ENCODE measurements around the gene SPAG17. TPM values are rescaled to one million over a fixed set of nuclear protein-coding genes. Genes with fewer than 3 reads are reported as not detected.

The SPAG17 gene
- total and polyA plus RNA-seq, 2 donors (not counting 1 experiment from before 2014, with no cell fraction given): not detected

DNA sequence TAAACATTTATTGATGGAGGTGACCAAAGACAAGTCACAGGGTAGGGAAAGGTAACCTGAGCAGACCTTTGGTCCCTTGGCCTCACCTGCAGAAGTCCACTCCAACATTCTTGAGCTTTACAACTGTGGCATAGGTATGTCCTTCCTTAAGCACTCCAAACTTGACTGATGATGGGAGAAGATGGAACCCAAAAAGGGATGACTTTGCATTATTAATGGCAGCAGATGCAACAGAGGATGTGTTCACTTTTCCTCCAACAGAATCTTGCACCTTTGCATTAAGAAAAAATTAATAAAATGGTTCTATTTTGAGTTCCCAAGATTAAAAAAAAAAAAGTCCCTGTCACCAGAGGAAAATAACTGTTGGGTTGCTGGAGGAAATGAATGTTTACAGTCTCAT is 213.3 kb downstream of the SPAG17 start:
- H3K27ac Mint-ChIP-seq: no peak overlapping the region
- H3K9me3 Mint-ChIP-seq (ENCODE audit: insufficient read depth): no peaks in the 10 kb centered on the region
- Histone ChIP-seq H3K9ac (ENCODE audit: low read length) (no peak overlapping the region), H3K4me1 (ENCODE audit: control insufficient read depth in 2 of 2, insufficient read depth in 2 of 2, low read length in 2 of 2) (peaks cover 5 to 9% of the 10 kb centered on the region in 2 donors), H3K27ac (ENCODE audit: low read length in 2 of 2) (no peak overlapping the region), H3K27me3 (replicated peaks in 1 of 4; ENCODE audit: control extremely low read depth in 1 of 4, control insufficient read depth in 3 of 4, insufficient read depth in 4 of 4, low read length in 3 of 4) (no peaks in the 10 kb centered on the region), H3K4me2 (replicated peaks; ENCODE audit: low read depth, low read length, poor library complexity, severe bottlenecking) (no peak overlapping the region), H3K36me3 (replicated peaks in 1 of 2; ENCODE audit: control extremely low read depth in 1 of 2, control insufficient read depth in 1 of 2, extremely low read depth in 1 of 2, insufficient read depth in 2 of 2, low read length in 1 of 2) (no peaks in the 10 kb centered on the region), H3K4me3 (ENCODE audit: control extremely low read depth in 1 of 5, extremely low read depth in 1 of 5, insufficient read depth in 1 of 5, low read depth in 2 of 5, low read length in 4 of 5) (no peak overlapping the region), H3K79me2 (ENCODE audit: control insufficient read depth, insufficient read depth, low read length) (no peaks in the 10 kb centered on the region), H2AFZ (ENCODE audit: insufficient read depth, low read depth, low read length, poor library complexity, severe bottlenecking) (no peak overlapping the region), H3K9me3 (ENCODE audit: control extremely low read depth in 1 of 3, control insufficient read depth in 2 of 3, insufficient read depth in 1 of 3, low read length in 2 of 3) (no peaks in the 10 kb centered on the region), H4K20me1 (ENCODE audit: control insufficient read depth, insufficient read depth, low read length, poor library complexity, severe bottlenecking) (no peaks in the 10 kb centered on the region)
- peaks cover 12% of the 10 kb centered on the region for H3K4me1 Mint-ChIP-seq
- H3K4me3 Mint-ChIP-seq: no peak overlapping the region
- intact Hi-C loops (cut with micrococcal nuclease): no loop called here
- CTCF ChIA-PET: no interaction called here
- POLR2A ChIA-PET: no interaction called here
- ATAC-seq (ENCODE audit: low read depth) (no peak), DNase-seq (no peak)
- no peak for TF ChIP-seq CTCF (IDR thresholded peaks at IDR 0.05)
- no peak for TF ChIP-seq EZH2 (IDR thresholded peaks at IDR 0.05; ENCODE audit: borderline replicate concordance, insufficient read depth, low read depth, low read length, poor library complexity, severe bottlenecking)
- H3K27me3 Mint-ChIP-seq: peaks cover 12% of the 10 kb centered on the region

GRCh38 chr1:117970252-117970651 is 214.8 kb downstream of the SPAG17 start:
- WGBS (ENCODE audit: insufficient coverage): 93% methylated on average over 9 of the region's 9 CpGs
- TF ChIP-seq CTCF (IDR thresholded peaks at IDR 0.05): no peak
- TF ChIP-seq EZH2 (IDR thresholded peaks at IDR 0.05; ENCODE audit: borderline replicate concordance, insufficient read depth, low read depth, low read length, poor library complexity, severe bottlenecking): no peak

More at GRCh38 chr1:117970252-117970651, 214.8 kb downstream of the SPAG17 start:
- no peak overlapping the region for H3K9ac ChIP-seq (ENCODE audit: low read length)
- no peaks in the 10 kb centered on the region for H3K27me3 ChIP-seq (replicated peaks in 1 of 4; ENCODE audit: control extremely low read depth in 1 of 4, control insufficient read depth in 3 of 4, insufficient read depth in 4 of 4, low read length in 3 of 4)
- ATAC-seq (ENCODE audit: low read depth) (no peak), DNase-seq (no peak)
- peaks cover 12% of the 10 kb centered on the region for H3K4me1 Mint-ChIP-seq
- H3K4me1 ChIP-seq (ENCODE audit: control insufficient read depth in 2 of 2, insufficient read depth in 2 of 2, low read length in 2 of 2): peaks cover 5 to 9% of the 10 kb centered on the region in 2 donors
- H3K79me2 ChIP-seq (ENCODE audit: control insufficient read depth, insufficient read depth, low read length): no peaks in the 10 kb centered on the region
- no peaks in the 10 kb centered on the region for H4K20me1 ChIP-seq (ENCODE audit: control insufficient read depth, insufficient read depth, low read length, poor library complexity, severe bottlenecking)
- no peak overlapping the region for H3K27ac Mint-ChIP-seq
- H3K9me3 Mint-ChIP-seq (ENCODE audit: insufficient read depth): no peaks in the 10 kb centered on the region
- H3K27ac ChIP-seq (ENCODE audit: low read length in 2 of 2): no peak overlapping the region
- H3K4me3 Mint-ChIP-seq: no peak overlapping the region
- peaks cover 8% of the 10 kb centered on the region for H3K27me3 Mint-ChIP-seq
- no peak overlapping the region for H2AFZ ChIP-seq (ENCODE audit: insufficient read depth, low read depth, low read length, poor library complexity, severe bottlenecking)
- no peak overlapping the region for H3K4me3 ChIP-seq (ENCODE audit: control extremely low read depth in 1 of 5, extremely low read depth in 1 of 5, insufficient read depth in 1 of 5, low read depth in 2 of 5, low read length in 4 of 5)
- no peaks in the 10 kb centered on the region for H3K36me3 ChIP-seq (replicated peaks in 1 of 2; ENCODE audit: control extremely low read depth in 1 of 2, control insufficient read depth in 1 of 2, extremely low read depth in 1 of 2, insufficient read depth in 2 of 2, low read length in 1 of 2)
- ChIA-PET CTCF (no interaction called here), POLR2A (no interaction called here)
- H3K9me3 ChIP-seq (ENCODE audit: control extremely low read depth in 1 of 3, control insufficient read depth in 2 of 3, insufficient read depth in 1 of 3, low read length in 2 of 3): no peaks in the 10 kb centered on the region
- no peak overlapping the region for H3K4me2 ChIP-seq (replicated peaks; ENCODE audit: low read depth, low read length, poor library complexity, severe bottlenecking)
- intact Hi-C loops (cut with micrococcal nuclease): no loop called here

Data from B cell (primary cell).